Islet of Langerhans (tissue), 1 donor: ENCODE data around the gene ZBTB34.

Source experiments
- FAIRE-seq: peaks from one replicate; lab custom pipeline; 2011; peaks lifted over from hg19 to GRCh38; lab: Jason Lieb, UNC

Gene ZBTB34

GRCh38 chr9:126842977-126843799, 17.3 kb upstream of the ZBTB34 start:
- FAIRE-seq = no peak

GRCh38 chr9:126844085-126844484, 16.4 kb upstream of the ZBTB34 start:
- no peak for FAIRE-seq

- FAIRE-seq = no peak
These were observed 13.4 kb upstream of the ZBTB34 start for GRCh38 chr9:126847051-126847450.

GRCh38 chr9:126849591-126850225, 10.7 kb upstream of the ZBTB34 start:
- FAIRE-seq = no peak

- FAIRE-seq = no peak
These were observed 9.1 kb upstream of the ZBTB34 start for GRCh38 chr9:126851286-126851880.

GRCh38 chr9:126852086-126852688, 8.3 kb upstream of the ZBTB34 start:
- no peak for FAIRE-seq

GRCh38 chr9:126853667-126854066, 6.8 kb upstream of the ZBTB34 start:
- no peak for FAIRE-seq

- FAIRE-seq = no peak
These were observed 5.7 kb upstream of the ZBTB34 start for GRCh38 chr9:126854734-126855133.

GRCh38 chr9:126856326-126856877, 4.0 kb upstream of the ZBTB34 start:
- no peak for FAIRE-seq

- FAIRE-seq = no peak
These were observed 3.0 kb upstream of the ZBTB34 start for GRCh38 chr9:126857261-126857960.

GRCh38 chr9:126859111-126859510, 1.3 kb upstream of the ZBTB34 start:
- no peak for FAIRE-seq

GRCh38 chr9:126860757-126861466, 473 bp downstream of the ZBTB34 start:
- no peak for FAIRE-seq

GRCh38 chr9:126861707-126862103, 1.3 kb downstream of the ZBTB34 start:
- FAIRE-seq = no peak

- no peak for FAIRE-seq
These were observed 1.8 kb downstream of the ZBTB34 start for GRCh38 chr9:126862104-126862761.

- FAIRE-seq = no peak
These were observed 4.3 kb downstream of the ZBTB34 start for GRCh38 chr9:126864771-126865170.

- FAIRE-seq = no peak
These were observed 8.9 kb downstream of the ZBTB34 start for GRCh38 chr9:126869368-126869767.

- FAIRE-seq = no peak
These were observed 12.1 kb downstream of the ZBTB34 start for GRCh38 chr9:126872516-126872915.

- no peak for FAIRE-seq
These were observed 14.3 kb downstream of the ZBTB34 start for GRCh38 chr9:126874546-126875314.

GRCh38 chr9:126875756-126876510, 15.5 kb downstream of the ZBTB34 start:
- no peak for FAIRE-seq
